BLaER1 treated with 17β-estradiol and CSF1 and Interleukin-3, amounts not matched to agents 10 nM and 100 nM (cell line): ENCODE measurements around the gene CLIP2.
A peak's percentile ranks its signal among the peaks of the same experiment; 100 is the strongest.

Experiments
- H3K27ac ChIP-seq, 11 experiments: shearing (Covaris generic); formaldehyde crosslinking; 2 replicates each; pipeline ENCODE4 v1.8.1; 2022
- H3K27me3 ChIP-seq, 11 experiments: shearing (Covaris generic); formaldehyde crosslinking; 2 replicates each; pipeline ENCODE4 v1.8.1; 2022
- H3K36me3 ChIP-seq, 11 experiments: shearing (Covaris generic); formaldehyde crosslinking; 2 replicates each; pipeline ENCODE4 v1.8.1; 2022
- H3K4me1 ChIP-seq, 10 experiments: shearing (Covaris generic); formaldehyde crosslinking; 2 replicates each; pipeline ENCODE4 v1.8.1; 2022
- H3K4me2 ChIP-seq, 11 experiments: shearing (Covaris generic); formaldehyde crosslinking; 2 replicates each; pipeline ENCODE4 v1.8.1; 2022
- H3K4me3 ChIP-seq, 10 experiments: shearing (Covaris generic); formaldehyde crosslinking; 2 replicates each; pipeline ENCODE4 v1.8.1; 2022
- H3K9ac ChIP-seq, 11 experiments: shearing (Covaris generic); formaldehyde crosslinking; 2 replicates each; pipeline ENCODE4 v1.8.1; 2022
- H3K9me3 ChIP-seq, 11 experiments: shearing (Covaris generic); formaldehyde crosslinking; replicated peaks in 1 of 11; 2 replicates each; pipeline ENCODE4 v1.8.1; 2022
- H4K20me1 ChIP-seq, 11 experiments: shearing (Covaris generic); formaldehyde crosslinking; 2 replicates each; pipeline ENCODE4 v1.8.1; 2022
- Cebpa-rat ChIP-seq, 11 experiments: shearing (Covaris generic); IDR thresholded peaks; 2 replicates each; pipeline ENCODE4 v1.8.1; 2022

The CLIP2 gene

GRCh38 chr7:74290553-74290950 lies 1.3 kb downstream of the CLIP2 start:
- Histone ChIP-seq H3K27ac (peak overlapping the region in 10 of 11 experiments; percentile 77 to 94 (median 91); a peak in 20 of 22 replicates), H3K4me2 (peak overlapping the region; percentile 90 to 99 (median 97)), H3K4me1 (peaks cover 65 to 75% (median 72%) of the 10 kb centered on the region in 10 experiments)

DNA sequence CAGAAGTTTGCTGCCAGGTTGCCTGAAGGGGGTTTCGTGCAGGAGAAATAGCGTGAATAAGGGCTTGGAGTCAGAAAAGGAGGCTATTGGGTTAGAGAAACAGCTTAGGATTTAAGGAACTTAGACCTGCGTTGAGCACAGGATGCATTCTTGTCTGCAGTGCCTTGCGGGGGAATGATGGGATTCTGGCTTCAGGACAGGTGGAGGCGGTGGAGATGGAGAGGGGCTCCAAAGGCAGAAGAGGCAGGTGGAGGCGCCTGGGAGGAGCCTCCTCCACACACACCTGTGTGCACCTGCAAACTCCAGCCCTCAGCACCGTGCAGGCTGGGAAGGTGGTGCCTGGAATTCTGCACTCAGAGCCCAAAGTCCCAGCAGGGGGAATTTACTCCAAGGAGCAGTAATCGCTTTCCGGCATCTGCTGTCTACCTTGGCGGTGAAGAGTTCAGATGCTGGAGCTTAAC lies 1.8 kb downstream of the CLIP2 start:
- H3K4me1 ChIP-seq = peaks cover 65 to 79% (median 76%) of the 10 kb centered on the region in 10 experiments
- H3K27ac ChIP-seq = peak overlapping the region in 3 of 11 experiments; percentile 92 to 94 (median 93); a peak in 5 of 22 replicates

More at GRCh38 chr7:74290553-74290950, 1.3 kb downstream of the CLIP2 start:
- peaks cover 0 to 9% (median 1%) of the 10 kb centered on the region in 11 experiments; a peak in 4 of 22 replicates for H3K36me3 ChIP-seq
- H4K20me1 ChIP-seq = peaks cover 54 to 62% (median 58%) of the 10 kb centered on the region in 11 experiments
- H3K9me3 ChIP-seq = no peaks in the 10 kb centered on the region
- peak overlapping the region; percentile 82 to 97 (median 93) for H3K9ac ChIP-seq
- no peak for TF ChIP-seq Cebpa-rat (IDR thresholded peaks at IDR 0.05)
- no peaks in the 10 kb centered on the region for H3K27me3 ChIP-seq
- H3K4me3 ChIP-seq = peak overlapping the region; percentile 86 to 100 (median 97)

GRCh38 chr7:74291535-74291934 lies 2.3 kb downstream of the CLIP2 start:
- Histone ChIP-seq H3K9me3 (0 out of 22 replicates have a peak, but pooled peaks cover 0 to 6% (median 0%) of the 10 kb centered on the region in 11 experiments), H3K9ac (peak overlapping the region in 7 of 11 experiments; percentile 90 to 97 (median 95); a peak in 13 of 22 replicates), H3K27me3 (no peaks in the 10 kb centered on the region), H4K20me1 (peaks cover 63 to 72% (median 68%) of the 10 kb centered on the region in 11 experiments), H3K4me2 (peak overlapping the region; percentile 90 to 99 (median 97)), H3K27ac (no peak overlapping the region), H3K4me3 (peak overlapping the region; percentile 86 to 100 (median 97); a peak in 16 of 20 replicates), H3K4me1 (peaks cover 65 to 81% (median 76%) of the 10 kb centered on the region in 10 experiments), H3K36me3 (peaks cover 6 to 18% (median 11%) of the 10 kb centered on the region in 11 experiments; a peak in 21 of 22 replicates)
- TF ChIP-seq Cebpa-rat (IDR thresholded peaks at IDR 0.05) = no peak

More for the DNA sequence above, 1.8 kb downstream of the CLIP2 start:
- no peak for TF ChIP-seq Cebpa-rat (IDR thresholded peaks at IDR 0.05)
- Histone ChIP-seq H3K9me3 (0 out of 22 replicates have a peak, but pooled peaks cover 0 to under 1% (median 0%) of the 10 kb centered on the region in 11 experiments), H3K4me2 (peak overlapping the region; percentile 90 to 99 (median 97)), H3K9ac (peak overlapping the region in 10 of 11 experiments; percentile 82 to 97 (median 94); a peak in 19 of 22 replicates), H3K36me3 (peaks cover under 1 to 13% (median 6%) of the 10 kb centered on the region in 11 experiments; a peak in 21 of 22 replicates), H3K4me3 (peak overlapping the region; percentile 86 to 100 (median 97)), H4K20me1 (peaks cover 58 to 66% (median 63%) of the 10 kb centered on the region in 11 experiments), H3K27me3 (no peaks in the 10 kb centered on the region)

- Histone ChIP-seq H3K4me3 (peak overlapping the region in 8 of 10 experiments; percentile 10 to 97 (median 34); a peak in 12 of 20 replicates), H3K4me2 (peak overlapping the region; percentile 90 to 99 (median 97)), H3K36me3 (peaks cover 6 to 33% (median 20%) of the 10 kb centered on the region in 11 experiments; a peak in 21 of 22 replicates), H3K27ac (peak overlapping the region in 9 of 11 experiments; percentile 2 to 59 (median 34); a peak in 12 of 22 replicates), H3K9me3 (0 out of 22 replicates have a peak, but pooled peaks cover 0 to 8% (median 0%) of the 10 kb centered on the region in 11 experiments), H3K4me1 (peaks cover 61 to 83% (median 70%) of the 10 kb centered on the region in 10 experiments), H4K20me1 (peaks cover 78 to 86% (median 82%) of the 10 kb centered on the region in 11 experiments), H3K9ac (peak overlapping the region in 9 of 11 experiments; percentile 3 to 57 (median 46); a peak in 16 of 22 replicates), H3K27me3 (no peaks in the 10 kb centered on the region)
- TF ChIP-seq Cebpa-rat (IDR thresholded peaks at IDR 0.05) = no peak
Measured at GRCh38 chr7:74292757-74293576, 3.8 kb downstream of the CLIP2 start.

- Histone ChIP-seq H3K27ac (peak overlapping the region in 9 of 11 experiments; percentile 2 to 59 (median 34); a peak in 10 of 22 replicates), H3K4me2 (peak overlapping the region; percentile 90 to 99 (median 97)), H3K9me3 (0 out of 22 replicates have a peak, but pooled peaks cover 0 to 8% (median 0%) of the 10 kb centered on the region in 11 experiments), H4K20me1 (peaks cover 84 to 92% (median 88%) of the 10 kb centered on the region in 11 experiments), H3K4me3 (peak overlapping the region in 8 of 10 experiments; percentile 10 to 97 (median 34); a peak in 11 of 20 replicates), H3K9ac (peak overlapping the region in 9 of 11 experiments; percentile 3 to 57 (median 46); a peak in 14 of 22 replicates), H3K4me1 (peaks cover 60 to 83% (median 68%) of the 10 kb centered on the region in 10 experiments), H3K36me3 (peaks cover 6 to 34% (median 20%) of the 10 kb centered on the region in 11 experiments; a peak in 21 of 22 replicates), H3K27me3 (no peaks in the 10 kb centered on the region)
- no peak for TF ChIP-seq Cebpa-rat (IDR thresholded peaks at IDR 0.05)
Measured at GRCh38 chr7:74293577-74293908, 4.3 kb downstream of the CLIP2 start.

- Histone ChIP-seq H3K27me3 (no peaks in the 10 kb centered on the region), H3K4me1 (peaks cover 58 to 86% (median 68%) of the 10 kb centered on the region in 10 experiments), H3K4me2 (peak overlapping the region; percentile 90 to 99 (median 97)), H3K9me3 (0 out of 22 replicates have a peak, but pooled peaks cover 0 to 8% (median 0%) of the 10 kb centered on the region in 11 experiments), H3K9ac (peak overlapping the region in 10 of 11 experiments; percentile 17 to 66 (median 52); a peak in 18 of 22 replicates), H3K36me3 (peaks cover 6 to 39% (median 20%) of the 10 kb centered on the region in 11 experiments; a peak in 21 of 22 replicates), H3K4me3 (peak overlapping the region in 6 of 10 experiments; percentile 11 to 45 (median 26); a peak in 8 of 20 replicates), H3K27ac (peak overlapping the region in 7 of 11 experiments; percentile 15 to 59 (median 30); a peak in 12 of 22 replicates), H4K20me1 (peaks cover 92 to 99% (median 97%) of the 10 kb centered on the region in 11 experiments)
- TF ChIP-seq Cebpa-rat (IDR thresholded peaks at IDR 0.05) = no peak
Measured at GRCh38 chr7:74294191-74294998, 5.2 kb downstream of the CLIP2 start.

DNA sequence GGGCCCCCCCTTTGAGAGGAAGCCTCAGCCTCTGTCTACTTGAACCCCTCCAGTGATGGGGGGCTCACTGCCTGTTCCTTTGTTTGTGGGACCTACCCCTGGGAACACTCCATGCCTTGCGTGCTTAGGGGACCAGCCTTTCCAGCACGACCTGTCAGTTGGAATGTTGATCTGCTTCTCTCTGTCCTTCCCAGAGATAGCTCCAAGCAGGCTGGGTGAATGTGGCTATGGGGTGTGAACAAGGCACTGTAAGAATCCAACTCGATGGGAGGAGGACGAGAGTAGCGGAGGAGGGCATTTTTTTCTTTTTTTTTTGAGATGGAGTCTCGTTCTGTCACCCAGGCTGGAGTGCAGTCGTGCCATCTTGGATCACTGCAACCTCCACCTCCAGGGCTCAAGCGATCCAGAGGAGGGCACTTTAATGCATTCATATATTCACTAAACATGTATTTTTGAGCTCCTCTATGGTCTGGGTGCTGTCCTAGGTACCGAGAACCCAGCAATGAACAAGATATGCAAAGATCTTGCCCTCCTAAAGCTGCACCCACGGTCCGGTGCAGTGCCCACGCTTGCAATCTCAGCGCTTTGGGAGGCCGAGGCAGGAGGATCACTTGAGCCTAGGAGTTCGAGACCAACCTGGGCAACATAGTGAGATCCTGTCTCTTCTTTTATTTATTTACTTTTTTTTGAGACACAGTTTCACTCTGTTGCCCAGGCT lies 8.5 kb downstream of the CLIP2 start:
- peaks cover 8 to 57% (median 22%) of the 10 kb centered on the region in 11 experiments; a peak in 21 of 22 replicates for H3K36me3 ChIP-seq

More for the DNA sequence above, 8.5 kb downstream of the CLIP2 start:
- Histone ChIP-seq H3K4me2 (peak overlapping the region in 5 of 11 experiments; percentile 52 to 73 (median 58); a peak in 10 of 22 replicates), H3K9me3 (0 out of 22 replicates have a peak, but pooled peaks cover 0 to 8% (median 0%) of the 10 kb centered on the region in 11 experiments), H3K27me3 (no peaks in the 10 kb centered on the region), H3K27ac (no peak overlapping the region), H4K20me1 (peaks cover 99 to 100% (median 100%) of the 10 kb centered on the region in 11 experiments), H3K4me3 (no peak overlapping the region), H3K9ac (no peak overlapping the region), H3K4me1 (peaks cover 45 to 71% (median 57%) of the 10 kb centered on the region in 10 experiments)
- no peak for TF ChIP-seq Cebpa-rat (IDR thresholded peaks at IDR 0.05)
